ENCODE data around the gene AP3S1.

GRCh38 chr5:115962565-115963402, 121.0 kb downstream of the AP3S1 start:
- no peak for TF ChIP-seq CTCF (conservative IDR thresholded peaks at IDR 0.05; ENCODE audit: low read length)
- no peak for TF ChIP-seq EZH2phosphoT487 (IDR thresholded peaks at IDR 0.05; ENCODE audit: borderline replicate concordance, low read depth, low read length)

Measured in OCI-LY7 (cell line).